Esophagus squamous epithelium (tissue), 5 donors: ENCODE results near the gene KRT74. TPM values are rescaled to one million over a fixed set of nuclear protein-coding genes. Genes with fewer than 3 reads are reported as not detected.

ENCODE experiments used
- DNase-seq: peaks from one replicate; lab custom pipeline; 2025; lab: John Stamatoyannopoulos, UW
- H3K27ac ChIP-seq, 4 donors: fragments of 200-600 bp; sonication (generic); one replicate each; pipeline ENCODE4 v1.5.1; 2016 to 2019; ENCODE audit warnings: mild to moderate bottlenecking in 1 of 4
- H3K27me3 ChIP-seq, 4 donors: fragments of 200-600 bp; sonication (generic); 1 replicate in 3 of 4; 2 replicates in 1 of 4; pipeline versions ENCODE4 v1.5.1 to v1.6.0; 2017 to 2021; ENCODE audit warnings: antibody characterized with exemption in 1 of 4
- H3K36me3 ChIP-seq, 3 donors: fragments of 200-600 bp; sonication (generic); one replicate each; pipeline ENCODE4 v1.5.1; 2016 to 2019
- H3K4me1 ChIP-seq, 3 donors: fragments of 200-600 bp; sonication (generic); one replicate each; pipeline ENCODE4 v1.5.1; 2017 to 2019
- H3K4me3 ChIP-seq, 4 donors: fragments of 200-600 bp; sonication (generic); 1 replicate in 3 of 4; 2 replicates in 1 of 4; pipeline ENCODE4 v1.5.1; 2016 to 2019; ENCODE audit warnings: mild to moderate bottlenecking in 2 of 4, moderate library complexity in 1 of 4
- H3K9me3 ChIP-seq, 3 donors: fragments of 200-600 bp; sonication (generic); one replicate each; pipeline ENCODE4 v1.5.1; 2016 to 2019
- CTCF ChIP-seq, 6 experiments: fragments of 450-650 bp in 4 of 6; fragments of 200-600 bp in 2 of 6; sonication (generic) in 2 of 6; IDR thresholded peaks; one replicate each; pipeline ENCODE4 v1.5.1; 2016 to 2019; ENCODE audit warnings: antibody characterized with exemption in 6 of 6, mild to moderate bottlenecking in 4 of 6, moderate library complexity in 4 of 6
- POLR2A ChIP-seq, 4 donors: fragments of 450-650 bp; IDR thresholded peaks; one replicate each; pipeline ENCODE4 v1.6.1; 2017; ENCODE audit warnings: antibody characterized with exemption in 4 of 4, mild to moderate bottlenecking in 4 of 4, moderate library complexity in 3 of 4
- WGBS, 2 donors: methylation state at CpG; one replicate each; pipeline ENCODE4 v1.1.5; 2018; 5-methylcytosine and 5-hydroxymethylcytosine counted together
- intact Hi-C: fragments of 100-400 bp; cut with DNase I; formaldehyde crosslinking; loops from one replicate; pipeline ENCODE4 v1.15.0; 2022
- total RNA-seq, 4 donors: library from RNA; depleted of rRNA; stranded (reverse); fragments of >200 nt; gene quantifications; one replicate each; pipeline ENCODE4 v1.1.0, GENCODE V29; 2016
- donor health status: DM: yes; HTN: yes; CAD: no.

Gene KRT74
- total RNA-seq, 4 donors from 2014 or later = 0.19 to 6.7 TPM; not detected in 2

- Histone ChIP-seq H3K27ac (peak overlapping the region; percentile 85 to 94 (median 90)), H3K4me1 (peaks cover 0 to 49% (median 4%) of the 10 kb centered on the region in 3 donors), H3K4me3 (peak overlapping the region; percentile 51 to 66 (median 52)), H3K9me3 (peaks cover 0 to 2% (median 0%) of the 10 kb centered on the region in 3 donors), H3K27me3 (peaks cover 0 to 6% (median 0%) of the 10 kb centered on the region in 4 donors), H3K36me3 (peaks cover 0 to 35% (median 13%) of the 10 kb centered on the region in 3 donors)
- no peak for DNase-seq
- 31 to 61% methylated on average over 9 to 12 of the region's 15 CpGs for WGBS, 2 donors
- no peak for TF ChIP-seq CTCF (IDR thresholded peaks at IDR 0.05)
- TF ChIP-seq POLR2A (IDR thresholded peaks at IDR 0.05) = no peak
- intact Hi-C loops = loop anchor here (10.0 kb wide), 2 partner anchors 141 to 361 kb away; no protein-coding TSS in a partner anchor
Observed at GRCh38 chr12:52515927-52516831, 57.5 kb downstream of the KRT74 start.

Other genes starting within 250 kb of the KRT74 start
- gene KRT85, start 206.4 kb downstream of the KRT74 start, total RNA-seq = not detected
- gene KRT84, start 188.2 kb downstream of the KRT74 start, total RNA-seq = under 1 TPM in 1 of 4 donors, not detected in 3; 0.30 TPM
- gene KRT82, start 167.5 kb downstream of the KRT74 start, total RNA-seq = not detected
- under 1 TPM in 1 of 4 donors, not detected in 3; 0.44 TPM for gene KRT75, start 139.5 kb downstream of the KRT74 start, total RNA-seq
- 1,000 to 10,000 TPM in 3 of 4 donors, 100 to 1,000 TPM in 1; 308 to 3,585 (median 1,609) TPM for gene KRT6B, start 121.7 kb downstream of the KRT74 start, total RNA-seq
- 1,000 to 10,000 TPM in 3 of 4 donors, 10 to 100 TPM in 1; 99.0 to 3,532 (median 1,742) TPM for gene KRT6C, start 100.0 kb downstream of the KRT74 start, total RNA-seq
- over 10,000 TPM in 3 of 4 donors, 1,000 to 10,000 TPM in 1; 1,263 to 22,053 (median 17,717) TPM for gene KRT6A, start 80.6 kb downstream of the KRT74 start, total RNA-seq
- gene KRT5, start 53.4 kb downstream of the KRT74 start, total RNA-seq = over 10,000 TPM in 1 of 4 donors, 1,000 to 10,000 TPM in 3; 7,921 to 12,107 (median 9,375) TPM
- gene KRT71, start 20.7 kb downstream of the KRT74 start, total RNA-seq = not detected
- gene KRT72, start 27.6 kb upstream of the KRT74 start, total RNA-seq = not detected
- under 1 TPM in 1 of 4 donors, not detected in 3; 0.15 TPM for gene KRT73, start 44.7 kb upstream of the KRT74 start, total RNA-seq
- under 1 TPM in 2 of 4 donors, not detected in 2; 0.95 to 0.99 TPM for gene KRT2, start 78.4 kb upstream of the KRT74 start, total RNA-seq
- 10 to 100 TPM in 1 of 4 donors, 1 to 10 TPM in 2, under 1 TPM in 1; 0.19 to 43.7 (median 2.4) TPM for gene KRT1, start 106.6 kb upstream of the KRT74 start, total RNA-seq
- not detected for gene KRT77, start 129.7 kb upstream of the KRT74 start, total RNA-seq
- not detected for gene KRT76, start 203.5 kb upstream of the KRT74 start, total RNA-seq
- gene KRT3, start 222.3 kb upstream of the KRT74 start, total RNA-seq = 1 to 10 TPM in 2 of 4 donors, under 1 TPM in 2; 0.57 to 1.6 (median 0.86) TPM
- over 10,000 TPM in 2 of 4 donors, 1,000 to 10,000 TPM in 2; 3,147 to 27,876 (median 8,563) TPM for gene KRT4, start 240.3 kb upstream of the KRT74 start, total RNA-seq